GM21367 (cell line): Measurements from ENCODE around the gene OTOA.
"Not testable (repeated sequence)": the region's sequence is repeated elsewhere in the genome, so short reads cannot be mapped to it uniquely, and the experiment has no call there.

Experiments used
- ATAC-seq: cut with Tn5 transposase; IDR thresholded peaks from one replicate; pipeline ENCODE4 v1.9.1; 2021; ENCODE audit not compliant: unreplicated experiment

Gene OTOA

DNA sequence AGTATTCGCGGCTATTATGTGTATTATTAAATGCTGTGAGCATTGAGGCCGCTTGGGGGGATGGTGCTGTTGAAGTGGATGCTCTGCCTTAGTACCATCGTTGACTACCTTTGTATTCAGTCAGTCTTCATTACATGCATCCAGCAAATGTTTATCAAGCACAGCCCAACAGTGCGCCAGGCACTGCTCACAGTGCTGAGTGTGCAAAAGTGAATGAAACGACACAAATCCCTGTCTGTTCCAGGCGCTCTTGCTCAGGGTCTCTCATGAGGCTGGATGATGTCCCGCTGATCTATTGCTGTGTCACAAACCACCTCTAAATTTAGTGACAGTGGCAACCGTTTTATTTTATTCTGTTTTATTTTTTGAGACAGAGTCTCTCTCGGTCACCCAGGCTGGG lies 53.8 kb downstream of the OTOA start:
- ATAC-seq = no peak

- ATAC-seq = no peak
Observed at GRCh38 chr16:21719283-21719682, 55.5 kb downstream of the OTOA start.

- ATAC-seq = no peak
Observed at GRCh38 chr16:21720533-21720932, 56.8 kb downstream of the OTOA start.

DNA sequence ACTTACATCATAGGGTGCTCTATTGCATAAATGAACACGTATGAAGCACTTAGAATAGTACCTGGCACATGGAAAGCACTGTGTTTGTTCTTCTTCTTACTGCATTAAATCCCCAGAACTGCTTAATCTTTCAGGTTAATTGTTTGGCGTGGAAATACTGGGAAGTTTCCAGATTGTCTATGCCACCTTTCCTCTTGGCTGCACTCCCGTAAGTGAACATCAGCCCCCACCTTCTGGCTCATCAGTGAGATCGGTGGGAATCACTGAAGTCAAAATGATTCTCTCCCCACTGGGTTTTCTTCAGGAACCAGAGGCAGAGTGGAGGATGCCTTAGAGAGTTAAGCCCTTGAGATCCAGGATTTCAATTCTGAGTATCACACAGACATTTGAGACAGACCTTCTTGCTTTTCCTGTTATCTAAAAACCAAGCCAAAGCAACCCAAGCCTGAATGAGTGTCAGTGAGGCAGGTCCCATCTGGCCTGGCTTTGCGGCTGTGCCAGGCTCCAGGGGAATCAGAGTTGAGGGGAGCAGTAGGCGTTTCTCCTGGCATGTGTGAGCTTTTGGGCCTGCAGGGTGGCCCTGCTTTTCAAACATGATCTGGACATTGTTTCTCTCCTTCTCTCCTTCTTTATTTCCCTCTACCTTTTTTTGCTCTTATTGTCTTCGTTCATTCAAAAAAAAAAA lies 59.1 kb downstream of the OTOA start:
- ATAC-seq = no peak

- no peak for ATAC-seq
Observed at GRCh38 chr16:21723532-21723931, 59.8 kb downstream of the OTOA start.

DNA sequence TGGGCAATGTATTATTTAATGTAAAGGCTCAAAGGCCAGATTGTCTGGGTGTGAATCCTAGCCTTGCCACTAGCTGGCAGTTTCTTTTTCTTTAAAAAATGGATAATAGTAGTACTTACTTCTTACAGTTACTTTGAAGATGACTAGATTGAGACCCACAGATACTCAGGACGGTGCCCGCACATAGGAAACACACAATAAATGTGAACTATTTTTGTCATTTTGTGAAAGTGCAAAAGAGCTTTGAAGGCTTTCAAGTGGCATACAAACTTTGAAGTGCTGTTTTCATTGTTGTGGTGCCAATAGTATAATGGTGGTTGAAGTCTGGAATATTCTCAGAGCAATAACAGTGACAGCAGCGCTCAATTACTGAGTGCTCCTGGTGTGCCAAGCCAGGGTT lies 63.6 kb downstream of the OTOA start:
- ATAC-seq = no peak

- ATAC-seq = not testable (repeated sequence)
Observed at GRCh38 chr16:21731233-21731632, 67.5 kb downstream of the OTOA start.

DNA sequence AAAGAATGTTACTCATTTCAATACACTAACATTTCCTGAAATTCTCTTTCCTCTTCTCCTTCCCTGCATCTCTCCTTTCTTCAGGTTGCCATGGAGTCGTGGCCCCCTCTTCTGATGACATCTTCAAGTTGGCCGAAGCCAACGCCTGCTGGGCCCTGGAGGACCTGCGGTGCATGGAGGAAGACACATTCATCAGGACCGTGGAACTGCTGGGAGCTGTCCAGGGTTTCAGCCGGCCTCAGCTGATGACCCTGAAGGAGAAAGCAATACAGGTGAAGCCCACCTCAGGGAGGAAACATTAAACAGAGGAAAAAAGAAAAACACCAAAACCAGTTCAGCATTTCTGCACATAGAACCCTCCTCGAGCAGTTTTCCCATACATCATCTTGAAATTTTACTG lies 76.9 kb downstream of the OTOA start:
- ATAC-seq = not testable (repeated sequence)

DNA sequence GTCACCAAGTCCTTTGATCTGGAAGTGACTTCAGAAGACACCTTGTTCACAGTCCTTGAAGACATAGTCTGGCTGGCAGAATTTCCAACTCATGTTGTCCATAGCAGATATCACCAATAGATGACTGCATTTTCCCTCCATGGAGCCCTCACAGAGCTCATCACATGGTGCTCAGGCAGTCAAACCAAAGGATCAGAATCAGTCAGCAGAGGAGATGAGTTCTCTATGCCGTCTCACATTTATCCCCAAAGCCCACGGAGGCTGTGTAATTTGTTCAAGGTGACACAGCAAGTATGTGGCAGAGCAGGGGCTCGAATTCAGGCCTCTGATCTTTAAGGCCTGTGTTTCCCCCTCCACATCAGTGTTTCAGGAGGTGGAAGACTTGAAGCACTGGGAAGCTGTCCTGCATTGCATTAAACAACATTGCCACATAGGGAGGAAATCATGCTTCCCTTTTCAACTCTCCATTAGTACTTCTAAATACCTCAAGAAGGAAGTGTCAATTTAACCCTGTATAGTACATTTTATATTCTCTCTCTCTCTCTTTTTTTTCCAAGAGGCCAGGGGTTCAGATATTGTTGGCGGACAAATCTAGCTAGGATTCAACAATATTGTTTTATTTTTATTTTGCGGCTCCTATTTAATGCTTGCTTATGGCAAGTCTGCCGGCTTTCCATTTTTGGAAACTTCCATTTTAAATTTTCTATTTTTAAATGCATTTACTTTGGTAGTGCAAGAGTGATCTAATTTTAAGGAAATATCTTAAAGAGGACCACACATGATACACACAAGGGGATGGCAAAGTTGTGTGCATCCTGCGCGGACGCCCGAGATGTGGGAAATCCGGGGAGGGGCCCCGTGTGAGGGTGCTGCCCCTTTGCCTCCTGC lies 92.7 kb downstream of the OTOA start:
- ATAC-seq = not testable (repeated sequence)

DNA sequence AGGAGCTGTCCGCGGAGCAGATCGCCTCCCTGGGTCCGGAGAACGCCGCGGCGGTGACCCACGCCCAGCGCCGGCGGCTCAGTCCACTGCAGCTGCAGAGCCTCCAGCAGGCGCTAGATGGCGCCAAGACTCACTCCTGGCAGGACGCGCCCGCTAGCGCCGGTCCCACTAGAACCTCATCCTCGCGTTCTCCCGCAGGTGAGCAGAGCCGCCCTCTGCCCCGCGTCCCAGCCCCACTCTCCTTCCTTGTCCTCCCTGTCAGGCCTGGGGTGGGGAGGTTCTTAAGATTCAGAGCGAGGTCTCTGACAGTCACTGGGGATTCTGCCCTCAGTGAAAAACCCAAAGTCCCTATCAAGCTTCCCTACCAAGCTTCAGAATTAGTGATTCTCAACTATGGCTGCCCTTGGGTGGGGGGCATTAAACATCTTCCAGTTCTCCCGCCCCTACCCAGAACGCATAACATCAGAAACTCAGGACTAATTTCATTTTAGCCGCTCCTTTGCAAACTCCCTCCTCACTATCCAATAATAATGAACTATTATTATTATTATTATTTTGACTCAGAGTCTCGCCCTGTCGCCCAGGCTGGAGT lies 93.4 kb downstream of the OTOA start:
- not testable (repeated sequence) for ATAC-seq

DNA sequence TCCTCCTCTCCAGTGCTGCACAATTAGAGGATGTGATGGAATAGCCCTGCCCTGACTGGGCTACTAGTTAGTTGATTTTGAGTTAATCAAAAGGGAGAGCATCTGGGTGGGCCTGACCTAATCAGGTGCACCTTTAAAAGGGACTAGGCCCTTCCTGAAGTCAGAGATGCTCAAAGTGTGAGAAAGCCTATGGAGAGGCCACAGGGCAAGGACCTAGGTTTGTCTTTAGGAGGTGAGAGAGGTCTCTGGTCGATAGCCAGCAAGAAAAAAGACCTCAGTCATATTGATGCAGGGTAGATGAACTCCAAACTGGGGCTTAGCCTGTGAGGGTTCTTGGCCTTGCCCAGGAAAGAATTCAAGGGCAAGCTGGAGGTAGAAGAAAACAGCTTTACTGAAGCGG lies 104.5 kb downstream of the OTOA start:
- ATAC-seq = not testable (repeated sequence)

DNA sequence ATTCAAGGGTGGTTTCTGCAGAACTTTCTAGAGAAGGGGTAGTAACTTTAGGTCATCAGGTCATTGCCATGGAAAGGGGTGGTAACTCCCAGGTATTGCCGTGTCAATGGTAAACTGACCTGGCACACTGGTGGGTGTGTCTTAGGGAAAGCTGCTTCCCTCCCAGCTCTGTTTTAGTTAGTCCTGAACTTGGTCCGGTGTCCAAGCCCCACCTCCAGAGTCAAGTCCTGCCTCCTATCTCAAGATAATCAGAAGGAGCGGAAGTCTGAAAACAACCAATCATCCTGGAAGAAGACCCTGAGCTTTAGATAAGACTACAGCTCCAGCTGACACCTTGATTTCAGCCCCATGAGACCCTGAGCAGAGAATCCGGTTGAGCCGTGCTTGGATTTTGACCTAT lies 105.0 kb downstream of the OTOA start:
- ATAC-seq = not testable (repeated sequence)

GRCh38 chr16:21769284-21769683 lies 105.5 kb downstream of the OTOA start:
- not testable (repeated sequence) for ATAC-seq

GRCh38 chr16:21770584-21770983 lies 106.8 kb downstream of the OTOA start:
- ATAC-seq = not testable (repeated sequence)

GRCh38 chr16:21772547-21773206 lies 108.9 kb downstream of the OTOA start:
- ATAC-seq = not testable (repeated sequence)

GRCh38 chr16:21773207-21773553 lies 109.4 kb downstream of the OTOA start:
- ATAC-seq = not testable (repeated sequence)

DNA sequence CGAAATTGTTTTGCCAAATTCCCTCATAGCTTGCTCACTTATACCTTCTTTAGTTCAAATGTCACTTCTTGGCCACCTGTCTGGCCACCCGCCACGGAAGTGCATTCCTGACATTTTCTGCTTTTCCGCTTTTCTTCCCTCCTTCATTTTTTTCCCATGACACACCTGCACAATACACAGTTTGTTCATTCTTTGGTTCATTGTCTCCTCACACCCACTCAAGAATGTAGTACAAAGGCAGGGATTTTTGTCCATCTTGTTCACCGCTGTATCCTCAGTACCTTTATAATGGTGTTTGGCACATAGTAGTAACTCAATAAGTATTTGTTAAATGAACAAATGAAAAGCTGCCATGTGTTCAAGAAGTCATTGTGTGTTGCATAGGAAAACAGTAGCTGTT lies 116.8 kb downstream of the OTOA start:
- ATAC-seq = not testable (repeated sequence)

- ATAC-seq = not testable (repeated sequence)
Observed at GRCh38 chr16:21790506-21790905, 126.7 kb downstream of the OTOA start.

- ATAC-seq = not testable (repeated sequence)
Observed at GRCh38 chr16:21793310-21793709, 129.5 kb downstream of the OTOA start.

- not testable (repeated sequence) for ATAC-seq
Observed at GRCh38 chr16:21798601-21799000, 134.8 kb downstream of the OTOA start.
